Aorta (tissue), 5 donors: ENCODE data around the gene SMIM41. TPM values are rescaled to one million over a fixed set of nuclear protein-coding genes. Genes with fewer than 3 reads are reported as not detected.

Experiments
- ATAC-seq: fragments of 200-7000 bp; cut with Tn5 transposase; one replicate; pipeline ENCODE4 v1.9.1; 2022; ENCODE audit warnings: moderate library complexity; ENCODE audit not compliant: low FRiP score
- DNase-seq, 2 donors: peaks; one replicate each; pipeline ENCODE4 v3.0.0-alpha.2; 2020
- H3K27ac ChIP-seq, 2 donors: one replicate each; pipeline ENCODE4 v1.5.1; 2013; ENCODE audit warnings: low read length in 2 of 2, mild to moderate bottlenecking in 2 of 2, moderate library complexity in 2 of 2, control low read depth in 1 of 2, inconsistent platforms in 1 of 2, low read depth in 1 of 2
- H3K27me3 ChIP-seq, 2 donors: one replicate each; pipeline ENCODE4 v1.6.1; 2013; ENCODE audit warnings: control low read depth in 1 of 2, low read length in 1 of 2, mild to moderate bottlenecking in 1 of 2, moderate library complexity in 1 of 2; ENCODE audit not compliant: insufficient read depth in 2 of 2, control insufficient read depth in 1 of 2
- H3K36me3 ChIP-seq, 2 donors: one replicate each; pipeline ENCODE4 v1.6.1; 2013; ENCODE audit warnings: control low read depth in 1 of 2, low read length in 1 of 2, mild to moderate bottlenecking in 1 of 2; ENCODE audit not compliant: insufficient read depth in 2 of 2, control insufficient read depth in 1 of 2
- H3K4me1 ChIP-seq, 2 donors: one replicate each; pipeline ENCODE4 v1.6.1; 2013; ENCODE audit warnings: low read length in 2 of 2, control low read depth in 1 of 2, mild to moderate bottlenecking in 1 of 2, moderate library complexity in 1 of 2; ENCODE audit not compliant: insufficient read depth in 2 of 2, control insufficient read depth in 1 of 2
- H3K4me3 ChIP-seq, 2 donors: one replicate each; pipeline ENCODE4 v1.5.1; 2013; ENCODE audit warnings: low read length in 2 of 2, control low read depth in 1 of 2, mild to moderate bottlenecking in 1 of 2
- H3K9me3 ChIP-seq: one replicate; pipeline ENCODE4 v1.6.1; 2013; ENCODE audit warnings: mild to moderate bottlenecking, low read length; ENCODE audit not compliant: control insufficient read depth
- WGBS, 2 donors: extraction: QIAGEN DNeasy Blood & Tissue Kit; methylation state at CpG; one replicate each; pipeline ENCODE4 v1.1.7; 2013; 5-methylcytosine and 5-hydroxymethylcytosine counted together
- intact Hi-C, 2 donors: fragments of 100-400 bp; cut with DNase I; formaldehyde crosslinking; loops; one replicate each; pipeline versions ENCODE4 v1.14.2 to v1.15.0; 2022
- polyA plus RNA-seq, 2 donors: library from polyadenylated mRNA; stranded (reverse); fragments of 200-250 nt; gene quantifications; one replicate each; pipeline ENCODE4 v1.2.3, GENCODE V29; 2013
- total RNA-seq, 2 donors: library from RNA; stranded (reverse); fragmentation: NEBNext Ultra II Directional; extraction: Animal tissue kit (Norgen Biotek cat#: 25700); gene quantifications; one replicate each; pipeline ENCODE4 v1.2.1, GENCODE V29; 2021
- donor health status: healthy with polysubstance abuse.
- donor health status: Bipolar disorder and iron deficiency.
- donor health status: DM: no; HTN: no; CAD: no.
- donor health status: DM: no; HTN: no; CAD: no.
- donor health status: DM: yes; HTN: yes; CAD: no.

Gene SMIM41
- total and polyA plus RNA-seq, 4 donors: 0.84 TPM; not detected in 3

GRCh38 chr12:52080403-52081251 is 1.1 kb downstream of the SMIM41 start:
- WGBS, 2 donors: 85% methylated on average over 10 of the region's 10 CpGs
- no peaks in the 10 kb centered on the region for H3K9me3 ChIP-seq
- H3K4me1 ChIP-seq: no peaks in the 10 kb centered on the region
- no peak overlapping the region for H3K27ac ChIP-seq
- ATAC-seq (no peak), DNase-seq (peak; percentile 26 to 54)
- no peaks in the 10 kb centered on the region for H3K27me3 ChIP-seq
- intact Hi-C loops: no loop called here
- no peak overlapping the region for H3K4me3 ChIP-seq
- H3K36me3 ChIP-seq: peaks cover 0 to 7% of the 10 kb centered on the region in 2 donors

DNA sequence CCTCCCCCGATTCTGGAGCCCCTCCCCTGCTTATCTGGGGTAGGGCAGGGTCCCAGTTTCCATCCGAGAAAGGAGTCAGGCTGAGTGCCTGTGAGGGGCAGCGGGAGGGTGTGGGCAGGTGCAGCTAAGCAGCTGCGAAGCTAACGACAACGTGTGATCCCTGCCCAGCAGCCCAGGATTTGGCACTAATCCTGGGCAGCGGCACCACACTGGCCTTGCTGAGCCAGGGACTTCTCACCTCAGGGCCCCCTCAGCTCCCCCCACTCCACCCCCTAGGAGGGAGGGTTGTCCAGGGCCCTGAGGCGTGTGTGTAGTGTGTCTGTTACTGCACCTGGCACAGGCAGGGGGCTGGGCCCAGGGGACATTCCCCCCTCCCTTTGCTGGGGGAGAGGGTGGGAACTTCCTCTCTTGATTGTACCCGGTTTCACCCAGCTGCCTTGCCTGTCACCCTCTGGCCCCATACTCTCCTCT is 1.8 kb downstream of the SMIM41 start:
- H3K4me3 ChIP-seq: no peak overlapping the region
- H3K27ac ChIP-seq: no peak overlapping the region
- no peaks in the 10 kb centered on the region for H3K4me1 ChIP-seq
- ATAC-seq (no peak), DNase-seq (peak in 1 of 2 donors; percentile 63)
- intact Hi-C loops: no loop called here
- H3K27me3 ChIP-seq: no peaks in the 10 kb centered on the region
- peaks cover 0 to 7% of the 10 kb centered on the region in 2 donors for H3K36me3 ChIP-seq
- H3K9me3 ChIP-seq: no peaks in the 10 kb centered on the region
- WGBS, 2 donors: 50 to 53% methylated on average over 8 to 9 of the region's 9 CpGs

- no peaks in the 10 kb centered on the region for H3K4me1 ChIP-seq
- no peak overlapping the region for H3K4me3 ChIP-seq
- no peaks in the 10 kb centered on the region for H3K36me3 ChIP-seq
- ATAC-seq (peak; percentile 39), DNase-seq (peak in 1 of 2 donors; percentile 77)
- H3K9me3 ChIP-seq: no peaks in the 10 kb centered on the region
- no peak overlapping the region for H3K27ac ChIP-seq
- 47 to 50% methylated on average over 13 of the region's 13 CpGs for WGBS, 2 donors
- intact Hi-C loops: loop anchor here (1.0 to 2.0 kb wide), 2 partner anchors 53 to 57 kb away; no protein-coding TSS in a partner anchor
- no peaks in the 10 kb centered on the region for H3K27me3 ChIP-seq
These were observed 2.6 kb downstream of the SMIM41 start for GRCh38 chr12:52082026-52082668.

- 50 to 63% methylated on average over 4 of the region's 4 CpGs for WGBS, 2 donors
- no peaks in the 10 kb centered on the region for H3K4me1 ChIP-seq
- H3K4me3 ChIP-seq: no peak overlapping the region
- no peak overlapping the region for H3K27ac ChIP-seq
- DNase-seq: no peak
- no peaks in the 10 kb centered on the region for H3K36me3 ChIP-seq
- ATAC-seq: no peak
- H3K9me3 ChIP-seq: no peaks in the 10 kb centered on the region
- intact Hi-C loops: loop anchor here (1.0 to 2.0 kb wide), 2 partner anchors 53 to 58 kb away; no protein-coding TSS in a partner anchor
- H3K27me3 ChIP-seq: no peaks in the 10 kb centered on the region
These were observed 3.1 kb downstream of the SMIM41 start for GRCh38 chr12:52082669-52082987.

GRCh38 chr12:52082988-52083637 is 3.6 kb downstream of the SMIM41 start:
- DNase-seq (peak in 1 of 2 donors; percentile 88), ATAC-seq (peak; percentile 79)
- no peaks in the 10 kb centered on the region for H3K4me1 ChIP-seq
- H3K36me3 ChIP-seq: no peaks in the 10 kb centered on the region
- 40 to 46% methylated on average over 11 of the region's 11 CpGs for WGBS, 2 donors
- H3K27me3 ChIP-seq: no peaks in the 10 kb centered on the region
- H3K9me3 ChIP-seq: no peaks in the 10 kb centered on the region
- no peak overlapping the region for H3K27ac ChIP-seq
- H3K4me3 ChIP-seq: no peak overlapping the region
- intact Hi-C loops: loop anchor here (1.0 to 2.0 kb wide), 3 partner anchors 54 to 58 kb away; no protein-coding TSS in a partner anchor

GRCh38 chr12:52083638-52083996 is 4.1 kb downstream of the SMIM41 start:
- Histone ChIP-seq H3K27ac (no peak overlapping the region), H3K36me3 (no peaks in the 10 kb centered on the region), H3K4me3 (no peak overlapping the region), H3K4me1 (no peaks in the 10 kb centered on the region), H3K9me3 (no peaks in the 10 kb centered on the region), H3K27me3 (no peaks in the 10 kb centered on the region)
- intact Hi-C loops: loop anchor here (1.0 to 2.0 kb wide), 2 partner anchors 58 to 59 kb away; no protein-coding TSS in a partner anchor
- DNase-seq: no peak
- ATAC-seq: no peak
- 0 to 6% methylated on average over 2 of the region's 2 CpGs for WGBS, 2 donors

DNA sequence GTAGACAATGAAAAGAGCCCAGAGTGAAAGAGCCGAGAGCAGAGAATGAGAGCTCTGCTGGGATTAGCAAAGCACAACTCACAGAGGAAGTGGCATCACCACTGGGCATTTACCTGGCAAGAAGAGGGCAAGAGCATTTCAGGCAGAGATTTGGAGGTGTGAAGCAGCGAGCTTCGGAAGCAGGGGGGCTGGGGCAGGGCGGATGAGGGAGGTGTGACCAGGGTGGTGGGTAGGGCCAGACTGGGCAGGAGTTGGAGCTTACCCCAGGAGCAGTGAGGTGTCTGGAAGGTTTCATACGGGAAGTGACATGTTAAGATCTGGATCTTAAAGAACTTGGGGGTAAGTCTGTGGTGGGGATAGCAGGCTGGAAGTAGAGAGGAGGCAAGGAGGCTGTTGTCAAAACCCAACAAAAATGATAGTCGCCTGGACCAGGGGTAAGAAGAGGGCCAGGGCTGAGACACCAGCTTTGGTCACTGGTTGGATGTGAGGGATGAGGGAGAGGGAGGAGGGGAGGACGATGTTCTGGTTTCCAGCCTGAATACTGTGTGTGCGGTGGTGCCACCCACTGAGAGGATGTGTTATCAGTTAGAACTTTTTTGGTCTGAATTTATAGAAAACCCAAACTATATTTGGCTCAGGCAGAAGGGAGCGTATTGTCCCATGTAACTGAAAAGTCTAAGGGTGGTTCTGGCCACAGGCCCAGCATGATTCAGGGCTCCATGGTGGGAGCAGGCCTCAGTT is 5.2 kb downstream of the SMIM41 start:
- Histone ChIP-seq H3K4me3 (no peak overlapping the region), H3K27me3 (no peaks in the 10 kb centered on the region), H3K36me3 (no peaks in the 10 kb centered on the region), H3K27ac (no peak overlapping the region), H3K4me1 (no peaks in the 10 kb centered on the region), H3K9me3 (no peaks in the 10 kb centered on the region)
- WGBS, 2 donors: 84 to 86% methylated on average over 9 of the region's 9 CpGs
- DNase-seq: peak in 1 of 2 donors; percentile 71
- intact Hi-C loops: loop anchor here in 1 of 2 donors (5.0 kb wide), 1 partner anchor 82 kb away; no protein-coding TSS in a partner anchor
- ATAC-seq: no peak

DNA sequence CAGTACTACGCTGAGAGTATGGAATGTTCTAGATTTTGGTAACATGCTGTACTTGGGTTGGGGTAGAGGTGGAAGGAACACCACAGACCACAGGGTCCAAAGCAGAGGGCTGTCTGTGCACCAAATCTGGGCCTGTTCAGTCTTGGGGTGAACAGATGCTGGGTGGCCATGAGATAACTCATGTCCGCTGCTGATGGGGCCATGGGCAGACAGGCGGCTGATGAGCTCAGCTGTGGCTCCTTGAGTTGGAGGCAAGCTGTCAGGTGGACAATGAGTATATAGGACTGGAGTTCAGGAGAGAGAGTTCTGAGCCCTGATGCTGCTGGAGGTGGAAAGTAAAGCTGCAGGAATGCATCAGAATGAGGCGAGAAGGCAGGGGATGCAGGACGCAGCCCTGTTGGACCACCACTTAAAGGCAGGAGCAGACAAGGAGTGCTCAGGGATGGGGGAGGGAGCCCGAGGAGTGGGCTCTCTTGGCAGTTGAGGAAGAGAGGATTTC is 6.2 kb downstream of the SMIM41 start:
- ATAC-seq: no peak
- Histone ChIP-seq H3K27me3 (no peaks in the 10 kb centered on the region), H3K27ac (no peak overlapping the region), H3K9me3 (no peaks in the 10 kb centered on the region), H3K4me1 (no peaks in the 10 kb centered on the region), H3K36me3 (no peaks in the 10 kb centered on the region), H3K4me3 (no peak overlapping the region)
- intact Hi-C loops: loop anchor here in 1 of 2 donors (5.0 kb wide), 1 partner anchor 83 kb away; no protein-coding TSS in a partner anchor
- 86 to 91% methylated on average over 6 of the region's 6 CpGs for WGBS, 2 donors
- no peak for DNase-seq
